Neural cell (in vitro differentiated cells): ENCODE results near the gene PEA15. TPM values are rescaled to one million over a fixed set of nuclear protein-coding genes. Genes with fewer than 3 reads are reported as not detected.

Source experiments
- H2AFZ ChIP-seq: fragments of 200-600, 300-800 bp; sonication (generic), shearing (Covaris generic); 2 replicates; pipeline ENCODE4 v1.6.0; 2014; ENCODE audit warnings: low read depth, mild to moderate bottlenecking, antibody characterized with exemption, low read length, moderate library complexity
- H3F3A ChIP-seq: fragments of 200-600 bp; shearing (Covaris generic); 2 replicates; pipeline ENCODE4 v1.6.1; 2016; ENCODE audit warnings: mild to moderate bottlenecking, moderate library complexity, mixed read lengths, antibody characterized with exemption, low read length; ENCODE audit not compliant: insufficient read depth, poor library complexity, severe bottlenecking
- H3K27ac ChIP-seq: fragments of 200-600, 300-800 bp; sonication (generic), shearing (Covaris generic); 2 replicates; pipeline ENCODE4 v1.5.1; 2014; ENCODE audit warnings: mild to moderate bottlenecking, low read length, moderate library complexity
- H3K27me3 ChIP-seq: fragments of 300-800, 200-600 bp; sonication (generic), shearing (Covaris generic); 2 replicates; pipeline ENCODE4 v1.6.0; 2014; ENCODE audit warnings: mild to moderate bottlenecking, low read depth, low read length, moderate library complexity; ENCODE audit not compliant: insufficient read depth
- H3K36me3 ChIP-seq: fragments of 300-800, 200-600 bp; sonication (generic), shearing (Covaris generic); 2 replicates; pipeline ENCODE4 v1.5.1; 2014; ENCODE audit warnings: mild to moderate bottlenecking, antibody characterized with exemption, low read length, moderate library complexity; ENCODE audit not compliant: insufficient read depth
- H3K4me2 ChIP-seq: fragments of 300-800, 200-600 bp; sonication (generic), shearing (Covaris generic); 2 replicates; pipeline ENCODE4 v1.6.0; 2014; ENCODE audit warnings: mild to moderate bottlenecking, low read length
- H3K4me3 ChIP-seq: fragments of 300-800, 200-600 bp; sonication (generic), shearing (Covaris generic); 2 replicates; pipeline ENCODE4 v1.5.1; 2014; ENCODE audit warnings: mild to moderate bottlenecking, low read length, moderate library complexity
- H3K79me2 ChIP-seq: fragments of 200-600 bp; shearing (Covaris generic); replicated peaks from 2 replicates; pipeline ENCODE4 v1.6.0; 2014; ENCODE audit warnings: mild to moderate bottlenecking, low read length, moderate library complexity; ENCODE audit not compliant: insufficient read depth
- H3K9ac ChIP-seq: fragments of 300-800, 200-600 bp; sonication (generic), shearing (Covaris generic); 2 replicates; pipeline ENCODE4 v1.6.1; 2016; ENCODE audit warnings: mild to moderate bottlenecking, low read length, mixed read lengths
- H3K9me2 ChIP-seq: fragments of 200-600 bp; shearing (Covaris generic); 2 replicates; pipeline ENCODE4 v1.6.1; 2016; ENCODE audit warnings: mild to moderate bottlenecking, low read length, mixed read lengths; ENCODE audit not compliant: insufficient read depth
- H3K9me3 ChIP-seq: fragments of 200-600, 300-800 bp; sonication (generic), shearing (Covaris generic); 2 replicates; pipeline ENCODE4 v1.6.1; 2016; ENCODE audit warnings: mild to moderate bottlenecking, mixed run types, low read length, moderate library complexity, mixed read lengths
- H4K20me1 ChIP-seq: fragments of 200-600 bp; shearing (Covaris generic); 2 replicates; pipeline ENCODE4 v1.6.1; 2016; ENCODE audit warnings: mild to moderate bottlenecking, mixed run types; ENCODE audit not compliant: insufficient read depth
- EP300 ChIP-seq: fragments of 450-650 bp; conservative IDR thresholded peaks from 2 replicates; pipeline ENCODE4 v1.6.1; 2014; ENCODE audit warnings: antibody characterized with exemption, mild to moderate bottlenecking, moderate library complexity; ENCODE audit not compliant: poor library complexity, severe bottlenecking
- EZH2 ChIP-seq: fragments of 200-600, 300-800 bp; shearing (Covaris generic), sonication (generic); IDR thresholded peaks from 2 replicates; pipeline ENCODE4 v1.6.1; 2014; ENCODE audit warnings: antibody characterized with exemption, low read length, borderline replicate concordance, mild to moderate bottlenecking; ENCODE audit not compliant: insufficient read depth, poor library complexity, severe bottlenecking
- MXI1 ChIP-seq: fragments of 450-650 bp; conservative IDR thresholded peaks from 2 replicates; pipeline ENCODE4 v1.6.1; 2014; ENCODE audit warnings: antibody characterized with exemption, mild to moderate bottlenecking; ENCODE audit not compliant: poor library complexity, severe bottlenecking
- POLR2AphosphoS5 ChIP-seq: IDR thresholded peaks from 2 replicates; pipeline ENCODE4 v1.6.1; 2012
- RAD21 ChIP-seq: fragments of 450-650 bp; conservative IDR thresholded peaks from 2 replicates; pipeline ENCODE4 v1.6.1; 2014; ENCODE audit warnings: antibody characterized with exemption, mild to moderate bottlenecking, moderate library complexity
- SMC3 ChIP-seq: fragments of 450-650 bp; conservative IDR thresholded peaks from 2 replicates; pipeline ENCODE4 v1.6.1; 2014; ENCODE audit warnings: antibody characterized with exemption, mild to moderate bottlenecking, moderate library complexity; ENCODE audit not compliant: poor library complexity
- TAF1 ChIP-seq: IDR thresholded peaks from 2 replicates; pipeline ENCODE4 v1.6.1; 2012; ENCODE audit warnings: low read depth
- polyA plus RNA-seq: library from polyadenylated mRNA; depleted of rRNA; stranded (reverse); fragments of >200 nt; gene quantifications from 2 replicates; pipeline ENCODE4 v1.2.3, GENCODE V29; 2014
- TF ChIP-seq, protein P1 (sequence below): IDR thresholded peaks from 2 replicates; pipeline ENCODE4 v1.6.1; 2012; ENCODE audit warnings: borderline replicate concordance

The PEA15 gene
- polyA plus RNA-seq, 1 donor from 2014 or later = 46.4 TPM

DNA sequence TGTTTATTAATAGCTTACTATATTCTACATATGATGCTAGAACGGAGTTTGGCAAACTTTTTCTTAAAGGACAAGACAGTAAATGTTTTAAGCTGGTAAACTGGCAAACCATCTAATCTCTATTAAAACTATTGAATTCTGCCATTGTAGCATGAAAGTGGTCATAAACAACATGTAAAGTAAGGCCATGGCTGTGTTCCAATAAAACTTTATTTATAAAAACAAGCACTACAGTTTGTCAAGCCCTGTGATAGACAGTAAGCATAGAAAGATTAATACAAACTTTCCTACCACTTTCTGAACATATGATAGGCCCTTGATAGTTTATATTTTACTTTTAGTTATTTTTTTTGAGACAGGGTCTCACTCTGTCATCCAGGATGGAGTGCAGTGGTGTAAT is 22.4 kb downstream of the PEA15 start:
- no peaks in the 10 kb centered on the region for H3K9me2 ChIP-seq
- H3K36me3 ChIP-seq = peaks cover 4% of the 10 kb centered on the region
- no peak overlapping the region for H3K27ac ChIP-seq
- no peaks in the 10 kb centered on the region for H4K20me1 ChIP-seq
- TF ChIP-seq SMC3 = no peak
- TF ChIP-seq TAF1 = no peak
- TF ChIP-seq EZH2 = no peak
- TF ChIP-seq MXI1 = no peak
- TF ChIP-seq, protein P1, sequence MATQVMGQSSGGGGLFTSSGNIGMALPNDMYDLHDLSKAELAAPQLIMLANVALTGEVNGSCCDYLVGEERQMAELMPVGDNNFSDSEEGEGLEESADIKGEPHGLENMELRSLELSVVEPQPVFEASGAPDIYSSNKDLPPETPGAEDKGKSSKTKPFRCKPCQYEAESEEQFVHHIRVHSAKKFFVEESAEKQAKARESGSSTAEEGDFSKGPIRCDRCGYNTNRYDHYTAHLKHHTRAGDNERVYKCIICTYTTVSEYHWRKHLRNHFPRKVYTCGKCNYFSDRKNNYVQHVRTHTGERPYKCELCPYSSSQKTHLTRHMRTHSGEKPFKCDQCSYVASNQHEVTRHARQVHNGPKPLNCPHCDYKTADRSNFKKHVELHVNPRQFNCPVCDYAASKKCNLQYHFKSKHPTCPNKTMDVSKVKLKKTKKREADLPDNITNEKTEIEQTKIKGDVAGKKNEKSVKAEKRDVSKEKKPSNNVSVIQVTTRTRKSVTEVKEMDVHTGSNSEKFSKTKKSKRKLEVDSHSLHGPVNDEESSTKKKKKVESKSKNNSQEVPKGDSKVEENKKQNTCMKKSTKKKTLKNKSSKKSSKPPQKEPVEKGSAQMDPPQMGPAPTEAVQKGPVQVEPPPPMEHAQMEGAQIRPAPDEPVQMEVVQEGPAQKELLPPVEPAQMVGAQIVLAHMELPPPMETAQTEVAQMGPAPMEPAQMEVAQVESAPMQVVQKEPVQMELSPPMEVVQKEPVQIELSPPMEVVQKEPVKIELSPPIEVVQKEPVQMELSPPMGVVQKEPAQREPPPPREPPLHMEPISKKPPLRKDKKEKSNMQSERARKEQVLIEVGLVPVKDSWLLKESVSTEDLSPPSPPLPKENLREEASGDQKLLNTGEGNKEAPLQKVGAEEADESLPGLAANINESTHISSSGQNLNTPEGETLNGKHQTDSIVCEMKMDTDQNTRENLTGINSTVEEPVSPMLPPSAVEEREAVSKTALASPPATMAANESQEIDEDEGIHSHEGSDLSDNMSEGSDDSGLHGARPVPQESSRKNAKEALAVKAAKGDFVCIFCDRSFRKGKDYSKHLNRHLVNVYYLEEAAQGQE = no peak
- TF ChIP-seq EP300 = no peak
- no peak for TF ChIP-seq POLR2AphosphoS5
- no peak overlapping the region for H2AFZ ChIP-seq
- H3K9me3 ChIP-seq = no peaks in the 10 kb centered on the region
- no peaks in the 10 kb centered on the region for H3K79me2 ChIP-seq
- no peaks in the 10 kb centered on the region for H3F3A ChIP-seq
- H3K4me2 ChIP-seq = no peak overlapping the region
- H3K9ac ChIP-seq = no peak overlapping the region
- H3K27me3 ChIP-seq = no peaks in the 10 kb centered on the region
- no peak overlapping the region for H3K4me3 ChIP-seq

GRCh38 chr1:160228431-160228830 is 23.2 kb downstream of the PEA15 start:
- Histone ChIP-seq H3K27ac (no peak overlapping the region), H3K4me3 (no peak overlapping the region), H3K9ac (no peak overlapping the region), H3K4me2 (no peak overlapping the region), H2AFZ (no peak overlapping the region), H3K27me3 (no peaks in the 10 kb centered on the region), H3K79me2 (no peaks in the 10 kb centered on the region), H4K20me1 (no peaks in the 10 kb centered on the region), H3F3A (no peaks in the 10 kb centered on the region), H3K9me3 (no peaks in the 10 kb centered on the region), H3K36me3 (peaks cover 4% of the 10 kb centered on the region), H3K9me2 (no peaks in the 10 kb centered on the region)
- TF ChIP-seq EZH2 (no peak), TAF1 (no peak), MXI1 (no peak), POLR2AphosphoS5 (no peak), EP300 (no peak), RAD21 (no peak)
- TF ChIP-seq, protein P1 = no peak
